HepG2 (cell line): Measurements from ENCODE around the gene FAM222B. TPM values are rescaled to one million over a fixed set of nuclear protein-coding genes. Genes with fewer than 3 reads are reported as not detected.
A peak's percentile ranks its signal among the peaks of the same experiment; 100 is the strongest.

Experiments used
- ATAC-seq: fragments of 200-7000 bp; cut with Tn5 transposase; 3 replicates; pipeline ENCODE4 v1.9.1; 2020; ENCODE audit warnings: mild to moderate bottlenecking, moderate library complexity
- BruUV-seq: library from RNA; stranded (reverse); fragments of 400-500 nt; replicated peaks from 2 replicates; lab custom pipeline; 2021; lab: Mats Ljungman, UMichigan
- CTCF ChIA-PET: fragments of 300-600 bp; formaldehyde crosslinking; extraction: SDS; loops from one replicate; lab custom pipeline; 2021; ENCODE audit warnings: low total read pairs, inconsistent platforms, low intra/inter-chr PET ratio; lab: Yijun Ruan, JAX
- POLR2A ChIA-PET: fragments of 350-600 bp; sonication (Branson Sonifier 250); formaldehyde crosslinking; loops from one replicate; lab custom pipeline; 2020; ENCODE audit warnings: antibody characterized with exemption, inconsistent platforms; lab: Yijun Ruan, JAX
- DNase-seq: peaks from one replicate; pipeline ENCODE4 v3.0.0-alpha.2; 2015; ENCODE audit warnings: low spot score
- FAIRE-seq: peaks from 3 replicates; lab custom pipeline; 2011; peaks lifted over from hg19 to GRCh38; lab: Jason Lieb, UNC
- H2AFZ ChIP-seq: one replicate; pipeline ENCODE4 v1.6.1; 2011; ENCODE audit warnings: low read length, inconsistent platforms
- H3K27ac ChIP-seq: fragments of 300-600 bp; 3 replicates; pipeline ENCODE4 v1.8.0; 2011; ENCODE audit warnings: mixed run types, mild to moderate bottlenecking, mixed read lengths, low read length, inconsistent platforms; ENCODE audit not compliant: insufficient read depth; ENCODE audit errors: extremely low read length
- H3K27me3 ChIP-seq, 2 experiments: fragments of 200-600 bp in 1 of 2; 2 replicates in 1 of 2; 3 replicates in 1 of 2; pipeline versions ENCODE4 v1.6.0 to v1.8.0; 2011; ENCODE audit warnings: low read length in 2 of 2, mild to moderate bottlenecking in 2 of 2, moderate library complexity in 2 of 2, inconsistent platforms in 1 of 2; ENCODE audit not compliant: insufficient read depth in 2 of 2, control insufficient read depth in 1 of 2
- H3K36me3 ChIP-seq, 2 experiments: fragments of 200-600 bp in 1 of 2; replicated peaks in 1 of 2; 2 replicates in 1 of 2; 3 replicates in 1 of 2; pipeline versions ENCODE4 v1.5.1 to v1.8.0; 2011; ENCODE audit warnings: low read length in 2 of 2, inconsistent platforms in 1 of 2; ENCODE audit not compliant: insufficient read depth in 2 of 2, control insufficient read depth in 1 of 2
- H3K4me1 ChIP-seq: 2 replicates; pipeline ENCODE4 v1.5.1; 2012; ENCODE audit warnings: low read length, inconsistent platforms; ENCODE audit not compliant: insufficient read depth
- H3K4me2 ChIP-seq: 2 replicates; pipeline ENCODE4 v1.6.0; 2011; ENCODE audit warnings: low read depth, low read length, inconsistent platforms
- H3K4me3 ChIP-seq, 3 experiments: fragments of 200-600 bp in 1 of 3; sonication (generic), shearing (Covaris generic) in 1 of 3; replicated peaks in 1 of 3; 2 replicates each; pipeline ENCODE4 v1.5.1; 2011 to 2016; ENCODE audit warnings: low read length in 3 of 3, inconsistent platforms in 2 of 3, low read depth in 2 of 3, mild to moderate bottlenecking in 2 of 3, control low read depth in 1 of 3, mixed read lengths in 1 of 3; ENCODE audit not compliant: insufficient read depth in 1 of 3
- H3K79me2 ChIP-seq: one replicate; pipeline ENCODE4 v1.6.1; 2011; ENCODE audit warnings: low read length, inconsistent platforms; ENCODE audit not compliant: insufficient read depth
- H3K9ac ChIP-seq: 2 replicates; pipeline ENCODE4 v1.6.0; 2011; ENCODE audit warnings: mild to moderate bottlenecking, low read depth, low read length, inconsistent platforms; ENCODE audit not compliant: insufficient read depth
- H3K9me3 ChIP-seq: 2 replicates; pipeline ENCODE4 v1.5.1; 2012; ENCODE audit warnings: mild to moderate bottlenecking, low read length
- H4K20me1 ChIP-seq: 2 replicates; pipeline ENCODE4 v1.6.0; 2011; ENCODE audit warnings: inconsistent platforms, mild to moderate bottlenecking, low read length, moderate library complexity; ENCODE audit not compliant: insufficient read depth
- AGO1 ChIP-seq: fragments of 200-400 bp; formaldehyde crosslinking; IDR thresholded peaks from 2 replicates; pipeline ENCODE4 v1.6.1; 2017; ENCODE audit warnings: mild to moderate bottlenecking, low read depth, low read length, moderate library complexity; ENCODE audit not compliant: poor library complexity, severe bottlenecking
- AGO2 ChIP-seq: fragments of 200-400 bp; formaldehyde crosslinking; optimal IDR thresholded peaks from 2 replicates; pipeline ENCODE3; 2017; ENCODE audit warnings: mild to moderate bottlenecking, low read depth, low read length, moderate library complexity
- IKZF4 ChIP-seq: sonication (generic); formaldehyde crosslinking; IDR thresholded peaks from 2 replicates; pipeline ENCODE4 v1.5.1; 2020; ENCODE audit warnings: borderline replicate concordance, mild to moderate bottlenecking, low read depth, missing genetic modification reagents; ENCODE audit errors: not compliant biosample characterization
- NFYC ChIP-seq: IDR thresholded peaks from 2 replicates; pipeline ENCODE4 v1.6.1; 2016; ENCODE audit warnings: missing genetic modification reagents, missing compliant biosample characterization
- RFX3 ChIP-seq: IDR thresholded peaks from 2 replicates; pipeline ENCODE4 v1.6.1; 2016; ENCODE audit warnings: missing biosample characterization, missing genetic modification reagents
- SIN3B ChIP-seq: fragments of 150-350 bp; IDR thresholded peaks from 2 replicates; pipeline ENCODE4 v1.6.1; 2014; ENCODE audit warnings: low read length
- SMC3 ChIP-seq: IDR thresholded peaks from 2 replicates; pipeline ENCODE4 v1.6.1; 2011; ENCODE audit warnings: low read length, improper control_type of control experiment
- TOE1 ChIP-seq: sonication (generic); formaldehyde crosslinking; IDR thresholded peaks from 2 replicates; pipeline ENCODE4 v1.4.0; 2020; ENCODE audit warnings: mild to moderate bottlenecking, missing genetic modification reagents
- ZNF660 ChIP-seq: sonication (generic); formaldehyde crosslinking; IDR thresholded peaks from 2 replicates; pipeline ENCODE4 v1.5.1; 2020; ENCODE audit warnings: mild to moderate bottlenecking, low read depth, missing genetic modification reagents, borderline replicate concordance
- WGBS: methylation state at CpG from one replicate; pipeline ENCODE4 v1.1.6; 2017; ENCODE audit warnings: low lambda C conversion rate; 5-methylcytosine and 5-hydroxymethylcytosine counted together
- in situ Hi-C: cut with HindIII; loops from 2 replicates; pipeline ENCODE4 v1.10.0; 2017; ENCODE audit warnings: low pct_unique_long_range_greater_than_20kb; ENCODE audit not compliant: extremely low pct_ligation_motif_present
- intact Hi-C: fragments of 100-400 bp; cut with micrococcal nuclease; formaldehyde crosslinking; loops from one replicate; pipeline ENCODE4 v1.10.0; 2022; ENCODE audit not compliant: unreplicated experiment
- polyA plus RNA-seq, 8 experiments: library from polyadenylated mRNA; depleted of rRNA in 3 of 8; stranded (reverse) in 7 of 8; unstranded in 1 of 8; fragments of >200 nt; fragmentation: Illumina TruSeq in 4 of 8; extraction: Trizol in 4 of 8; gene quantifications; 2 replicates each; pipeline versions ENCODE4 v1.2.1 to v1.2.3, GENCODE V29; 2011 to 2016; ENCODE audit warnings: low read depth in 4 of 8, missing spikeins in 1 of 8, mixed read lengths in 1 of 8; ENCODE audit not compliant: insufficient read depth in 1 of 8
- total RNA-seq, 5 experiments: library from RNA; depleted of rRNA; stranded (reverse); fragments of >200 nt; fragmentation: Illumina TruSeq; extraction: Trizol; gene quantifications; 2 replicates each; pipeline ENCODE4 v1.2.3, GENCODE V29; 2016; ENCODE audit warnings: low read depth in 1 of 5
- TF ChIP-seq, protein P1 (sequence below): sonication (generic); formaldehyde crosslinking; IDR thresholded peaks from 2 replicates; pipeline ENCODE4 v1.8.1; 2022; ENCODE audit warnings: mild to moderate bottlenecking, missing genetic modification reagents
- TF ChIP-seq, protein P2 (sequence below): fragments of 450-650 bp; IDR thresholded peaks from 2 replicates; pipeline ENCODE4 v1.6.1; 2017; ENCODE audit warnings: mild to moderate bottlenecking

The FAM222B gene
- total and polyA plus RNA-seq, 2 of the 13 experiments (the other 11 are each of a cell fraction or from before 2014, with no cell fraction given) = 3.5 to 7.3 TPM

DNA sequence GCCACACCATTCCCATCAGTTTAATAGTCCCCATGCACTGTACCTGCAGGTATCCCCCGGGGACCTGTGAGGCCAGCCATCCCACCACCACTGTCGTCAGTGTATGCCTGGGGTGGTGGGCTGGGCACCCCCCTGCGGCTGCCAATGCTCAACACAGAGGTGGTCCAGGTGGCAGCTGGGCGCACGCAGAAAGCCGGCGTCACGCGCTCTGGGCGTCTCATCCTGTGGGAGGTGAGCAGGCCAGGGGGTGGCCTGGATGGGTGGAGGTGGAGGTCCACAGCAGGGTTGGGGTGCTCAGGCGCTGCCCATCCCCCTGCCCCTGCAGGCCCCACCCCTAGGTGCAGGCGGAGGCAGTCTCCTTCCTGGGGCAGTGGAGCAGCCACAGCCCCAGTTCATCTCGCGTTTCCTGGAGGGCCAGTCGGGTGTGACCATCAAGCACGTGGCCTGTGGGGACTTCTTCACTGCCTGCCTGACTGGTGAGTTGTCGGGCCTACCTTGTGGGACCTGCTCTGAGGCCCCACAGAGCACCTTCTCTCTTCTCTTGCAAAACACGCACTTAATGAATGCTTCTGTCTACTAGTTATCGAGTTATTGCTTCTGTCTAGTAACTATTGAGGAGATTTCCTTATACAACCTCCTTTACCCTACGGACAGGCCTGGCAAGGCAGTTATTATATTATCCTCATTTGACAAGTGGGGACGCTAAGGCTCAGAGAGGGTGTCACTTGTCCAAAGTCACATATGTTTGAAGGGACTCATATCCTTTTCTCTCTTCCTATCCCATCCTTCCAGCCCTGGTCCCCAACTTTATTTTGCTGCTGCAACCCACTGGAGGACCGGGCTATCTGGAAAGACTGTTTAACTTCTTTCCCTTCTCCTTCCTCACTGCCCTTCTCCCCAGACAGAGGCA is 104.6 kb downstream of the FAM222B start:
- intact Hi-C loops (no loop called here), in situ Hi-C loops (loop anchor here (25.0 kb wide), 1 partner anchor 374 kb away; no protein-coding TSS in a partner anchor)
- no peaks in the 10 kb centered on the region for H4K20me1 ChIP-seq
- FAIRE-seq (no peak), DNase-seq (no peak), ATAC-seq (no peak; the same call in 2 of the 3 replicates)
- no peak overlapping the region for H3K9ac ChIP-seq
- TF ChIP-seq TOE1 (CRISPR knock-in tag) = no peak
- no peak for TF ChIP-seq SMC3
- no peak for TF ChIP-seq NFYC (CRISPR knock-in tag)
- peak; percentile 81 for TF ChIP-seq AGO2
- TF ChIP-seq IKZF4 (CRISPR knock-in tag) = no peak
- TF ChIP-seq RFX3 (CRISPR knock-in tag) = no peak
- TF ChIP-seq ZNF660 (CRISPR knock-in tag) = no peak
- TF ChIP-seq, protein P1, sequence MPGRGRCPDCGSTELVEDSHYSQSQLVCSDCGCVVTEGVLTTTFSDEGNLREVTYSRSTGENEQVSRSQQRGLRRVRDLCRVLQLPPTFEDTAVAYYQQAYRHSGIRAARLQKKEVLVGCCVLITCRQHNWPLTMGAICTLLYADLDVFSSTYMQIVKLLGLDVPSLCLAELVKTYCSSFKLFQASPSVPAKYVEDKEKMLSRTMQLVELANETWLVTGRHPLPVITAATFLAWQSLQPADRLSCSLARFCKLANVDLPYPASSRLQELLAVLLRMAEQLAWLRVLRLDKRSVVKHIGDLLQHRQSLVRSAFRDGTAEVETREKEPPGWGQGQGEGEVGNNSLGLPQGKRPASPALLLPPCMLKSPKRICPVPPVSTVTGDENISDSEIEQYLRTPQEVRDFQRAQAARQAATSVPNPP (CRISPR knock-in tag) = no peak
- TF ChIP-seq, protein P2, sequence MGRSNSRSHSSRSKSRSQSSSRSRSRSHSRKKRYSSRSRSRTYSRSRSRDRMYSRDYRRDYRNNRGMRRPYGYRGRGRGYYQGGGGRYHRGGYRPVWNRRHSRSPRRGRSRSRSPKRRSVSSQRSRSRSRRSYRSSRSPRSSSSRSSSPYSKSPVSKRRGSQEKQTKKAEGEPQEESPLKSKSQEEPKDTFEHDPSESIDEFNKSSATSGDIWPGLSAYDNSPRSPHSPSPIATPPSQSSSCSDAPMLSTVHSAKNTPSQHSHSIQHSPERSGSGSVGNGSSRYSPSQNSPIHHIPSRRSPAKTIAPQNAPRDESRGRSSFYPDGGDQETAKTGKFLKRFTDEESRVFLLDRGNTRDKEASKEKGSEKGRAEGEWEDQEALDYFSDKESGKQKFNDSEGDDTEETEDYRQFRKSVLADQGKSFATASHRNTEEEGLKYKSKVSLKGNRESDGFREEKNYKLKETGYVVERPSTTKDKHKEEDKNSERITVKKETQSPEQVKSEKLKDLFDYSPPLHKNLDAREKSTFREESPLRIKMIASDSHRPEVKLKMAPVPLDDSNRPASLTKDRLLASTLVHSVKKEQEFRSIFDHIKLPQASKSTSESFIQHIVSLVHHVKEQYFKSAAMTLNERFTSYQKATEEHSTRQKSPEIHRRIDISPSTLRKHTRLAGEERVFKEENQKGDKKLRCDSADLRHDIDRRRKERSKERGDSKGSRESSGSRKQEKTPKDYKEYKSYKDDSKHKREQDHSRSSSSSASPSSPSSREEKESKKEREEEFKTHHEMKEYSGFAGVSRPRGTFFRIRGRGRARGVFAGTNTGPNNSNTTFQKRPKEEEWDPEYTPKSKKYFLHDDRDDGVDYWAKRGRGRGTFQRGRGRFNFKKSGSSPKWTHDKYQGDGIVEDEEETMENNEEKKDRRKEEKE = no peak
- TF ChIP-seq SIN3B = no peak
- peak; percentile 33 for TF ChIP-seq AGO1
- no peak overlapping the region for H3K27ac ChIP-seq
- H3K27me3 ChIP-seq = no peaks in the 10 kb centered on the region
- H3K36me3 ChIP-seq = peaks cover 2 to 11% of the 10 kb centered on the region in 2 experiments; a peak in 3 of 5 replicates
- no TSS peak for BruUV-seq
- H3K4me3 ChIP-seq = no peak overlapping the region
- peaks cover 19% of the 10 kb centered on the region for H3K4me1 ChIP-seq
- no peaks in the 10 kb centered on the region for H3K79me2 ChIP-seq
- H2AFZ ChIP-seq = no peak overlapping the region
- WGBS = 95% methylated on average over 16 of the region's 22 CpGs
- ChIA-PET POLR2A (interaction anchor here (1.2 kb wide), 1 partner anchor 18 kb away, joined by 3 read pairs; the partner anchor contains the start of gene RPL23A), CTCF (no interaction called here)
- H3K4me2 ChIP-seq = no peak overlapping the region
- no peaks in the 10 kb centered on the region for H3K9me3 ChIP-seq
